ENCODE data around the gene CERKL.
A peak's percentile ranks its signal among the peaks of the same experiment; 100 is the strongest.
"Not testable (repeated sequence)": the region's sequence is repeated elsewhere in the genome, so short reads cannot be mapped to it uniquely, and the experiment has no call there.

Gene CERKL

DNA sequence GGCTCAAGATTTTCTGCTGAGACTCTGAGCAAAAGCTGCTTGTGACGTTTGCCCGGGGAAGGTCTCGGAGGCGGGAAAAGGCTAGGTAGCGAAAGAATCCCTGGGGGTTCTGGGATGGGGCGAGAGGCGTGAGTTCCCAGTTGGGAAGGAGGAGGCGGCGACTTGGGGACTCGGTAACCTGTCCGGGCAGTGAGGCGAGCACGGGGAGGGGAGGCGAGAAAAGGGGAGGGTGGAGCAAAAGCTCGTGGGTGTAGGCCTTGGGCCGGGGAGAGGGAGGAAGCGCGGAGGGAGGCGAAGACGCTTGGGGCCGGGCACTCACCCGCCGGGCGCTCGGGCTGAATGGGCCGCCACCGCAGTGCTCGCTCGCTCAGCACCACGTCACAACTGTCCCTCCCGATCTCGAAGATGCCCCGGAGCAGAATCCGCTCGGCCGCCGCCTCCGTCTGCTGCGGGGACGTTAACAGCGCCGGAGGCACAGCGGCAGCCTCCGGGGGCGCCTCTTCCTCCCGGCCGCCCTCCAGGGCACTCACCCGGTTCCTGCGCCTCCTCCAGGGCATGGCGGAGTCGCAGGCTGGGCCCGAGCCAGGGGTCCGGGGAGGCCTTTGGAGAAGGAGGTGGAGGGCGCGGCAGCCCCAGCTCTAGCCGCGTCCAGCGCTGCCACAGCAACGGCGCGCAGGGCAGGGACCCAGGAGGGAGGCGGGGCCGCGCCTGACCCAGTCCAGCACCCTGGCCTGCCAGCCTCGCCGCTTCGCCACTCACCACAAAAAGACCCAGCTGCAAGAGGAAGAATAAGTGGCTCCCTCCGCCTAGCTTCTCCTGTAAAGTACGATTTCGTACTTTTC lies at the start of gene CERKL:
TSS of gene CERKL (minus strand) at position 656 of the 842 bp plus-strand sequence. CDS start at position 557, 99 bp downstream.
- H3K27me3 ChIP-seq (ENCODE audit: control insufficient read depth in 1 of 2, insufficient read depth in 2 of 2, low read length in 2 of 2) = peaks cover 3 to 21% of the 10 kb centered on the region in 2 donors
- no peak within 1 kb of the TSS for H3K27ac ChIP-seq (ENCODE audit: low read length)
- no peak within 1 kb of the TSS for H3K9ac ChIP-seq (ENCODE audit: low read length in 2 of 2)

DNA sequence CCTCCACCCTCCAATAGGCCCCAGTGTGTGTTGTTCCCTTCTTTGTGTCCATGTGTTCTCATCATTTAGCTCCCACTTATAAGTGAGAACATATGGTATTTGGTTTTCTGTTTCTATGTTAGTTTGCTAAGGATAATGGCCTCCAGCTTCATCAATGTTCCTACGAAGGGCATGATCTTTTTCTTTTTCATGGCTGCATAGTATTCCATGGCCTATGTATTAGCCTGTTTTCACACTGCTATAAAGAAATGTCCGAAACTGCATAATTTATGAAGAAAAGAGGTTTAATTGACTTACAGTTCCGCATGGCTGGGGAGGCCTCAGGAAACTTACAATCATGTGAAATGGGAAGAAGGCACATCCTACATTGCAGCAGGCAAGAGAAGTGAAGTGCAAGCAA lies 45.6 kb upstream of the CERKL start:
- H3K4me3 ChIP-seq (ENCODE audit: low read length in 2 of 2); H3K4me1 ChIP-seq (ENCODE audit: control insufficient read depth, insufficient read depth, low read length); H3K9me3 ChIP-seq (ENCODE audit: control insufficient read depth in 2 of 2, low read length in 2 of 2); H3K27ac ChIP-seq (ENCODE audit: low read length); H3K36me3 ChIP-seq (ENCODE audit: control insufficient read depth in 2 of 2, insufficient read depth in 2 of 2, low read length in 2 of 2); H3K9ac ChIP-seq (ENCODE audit: low read length in 2 of 2); H3K27me3 ChIP-seq (ENCODE audit: control insufficient read depth in 1 of 2, insufficient read depth in 2 of 2, low read length in 2 of 2): not testable (repeated sequence)

More for the DNA sequence above, at the start of gene CERKL:
- Histone ChIP-seq H3K4me3 (ENCODE audit: low read length in 2 of 2) (peak within 1 kb of the TSS; percentile 37 to 68), H3K36me3 (ENCODE audit: control insufficient read depth in 2 of 2, insufficient read depth in 2 of 2, low read length in 2 of 2) (no peaks in the 10 kb centered on the region), H3K4me1 (ENCODE audit: control insufficient read depth, insufficient read depth, low read length) (peaks cover 6% of the 10 kb centered on the region), H3K9me3 (ENCODE audit: control insufficient read depth in 2 of 2, low read length in 2 of 2) (no peaks in the 10 kb centered on the region)

DNA sequence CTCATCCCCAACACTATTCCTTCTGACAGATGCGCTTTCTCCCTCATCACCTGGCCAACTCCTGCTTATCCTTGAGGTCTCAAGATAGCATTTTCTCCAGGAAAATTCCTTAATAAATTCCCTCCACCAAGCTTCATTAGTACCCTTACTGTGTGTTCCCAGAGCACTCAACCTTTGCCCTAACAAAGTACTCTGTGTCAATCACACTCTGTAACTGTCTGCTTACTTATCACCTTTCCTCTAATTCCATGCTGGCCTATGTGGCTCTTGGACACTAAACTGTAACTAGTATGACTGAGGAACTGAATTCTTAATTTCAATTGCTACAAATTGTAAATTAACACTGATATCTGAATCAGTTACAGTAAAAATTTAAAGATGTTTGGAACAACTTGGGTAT lies 41.3 kb upstream of the CERKL start:
- H3K9ac ChIP-seq (ENCODE audit: low read length in 2 of 2) = no peak overlapping the region
- no peaks in the 10 kb centered on the region for H3K9me3 ChIP-seq (ENCODE audit: control insufficient read depth in 2 of 2, low read length in 2 of 2)
- no peaks in the 10 kb centered on the region for H3K27me3 ChIP-seq (ENCODE audit: control insufficient read depth in 1 of 2, insufficient read depth in 2 of 2, low read length in 2 of 2)
- no peaks in the 10 kb centered on the region for H3K36me3 ChIP-seq (ENCODE audit: control insufficient read depth in 2 of 2, insufficient read depth in 2 of 2, low read length in 2 of 2)
- no peaks in the 10 kb centered on the region for H3K4me1 ChIP-seq (ENCODE audit: control insufficient read depth, insufficient read depth, low read length)
- H3K27ac ChIP-seq (ENCODE audit: low read length) = no peak overlapping the region
- H3K4me3 ChIP-seq (ENCODE audit: low read length in 2 of 2) = no peak overlapping the region

DNA sequence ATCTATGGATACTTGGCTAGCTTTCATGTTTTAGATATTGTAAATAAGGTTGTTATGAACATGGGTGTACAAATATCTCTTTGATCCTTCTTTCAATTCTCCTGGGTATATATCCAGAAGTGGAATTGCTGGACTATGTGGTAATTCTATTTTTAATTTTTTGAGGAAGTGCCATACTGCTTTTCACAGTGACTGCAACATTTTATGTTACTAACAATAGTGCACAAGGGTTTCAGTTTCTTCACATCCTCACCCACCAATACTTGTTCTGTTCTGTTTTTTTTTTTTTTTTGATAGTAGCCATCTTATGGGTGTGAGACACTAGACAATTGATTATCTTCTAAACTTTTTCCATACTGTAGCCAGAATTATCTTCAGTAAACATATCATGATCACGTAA lies 40.7 kb upstream of the CERKL start:
- Histone ChIP-seq H3K9me3 (ENCODE audit: control insufficient read depth in 2 of 2, low read length in 2 of 2) (no peaks in the 10 kb centered on the region), H3K4me1 (ENCODE audit: control insufficient read depth, insufficient read depth, low read length) (no peaks in the 10 kb centered on the region), H3K36me3 (ENCODE audit: control insufficient read depth in 2 of 2, insufficient read depth in 2 of 2, low read length in 2 of 2) (no peaks in the 10 kb centered on the region), H3K4me3 (ENCODE audit: low read length in 2 of 2) (no peak overlapping the region), H3K9ac (ENCODE audit: low read length in 2 of 2) (no peak overlapping the region), H3K27me3 (ENCODE audit: control insufficient read depth in 1 of 2, insufficient read depth in 2 of 2, low read length in 2 of 2) (no peaks in the 10 kb centered on the region), H3K27ac (ENCODE audit: low read length) (no peak overlapping the region)

GRCh38 chr2:181697126-181697525 lies 40.2 kb upstream of the CERKL start:
- no peaks in the 10 kb centered on the region for H3K4me1 ChIP-seq (ENCODE audit: control insufficient read depth, insufficient read depth, low read length)
- no peaks in the 10 kb centered on the region for H3K27me3 ChIP-seq (ENCODE audit: control insufficient read depth in 1 of 2, insufficient read depth in 2 of 2, low read length in 2 of 2)
- no peaks in the 10 kb centered on the region for H3K9me3 ChIP-seq (ENCODE audit: control insufficient read depth in 2 of 2, low read length in 2 of 2)
- H3K4me3 ChIP-seq (ENCODE audit: low read length in 2 of 2) = no peak overlapping the region
- no peaks in the 10 kb centered on the region for H3K36me3 ChIP-seq (ENCODE audit: control insufficient read depth in 2 of 2, insufficient read depth in 2 of 2, low read length in 2 of 2)
- H3K27ac ChIP-seq (ENCODE audit: low read length) = no peak overlapping the region
- H3K9ac ChIP-seq (ENCODE audit: low read length in 2 of 2) = no peak overlapping the region

DNA sequence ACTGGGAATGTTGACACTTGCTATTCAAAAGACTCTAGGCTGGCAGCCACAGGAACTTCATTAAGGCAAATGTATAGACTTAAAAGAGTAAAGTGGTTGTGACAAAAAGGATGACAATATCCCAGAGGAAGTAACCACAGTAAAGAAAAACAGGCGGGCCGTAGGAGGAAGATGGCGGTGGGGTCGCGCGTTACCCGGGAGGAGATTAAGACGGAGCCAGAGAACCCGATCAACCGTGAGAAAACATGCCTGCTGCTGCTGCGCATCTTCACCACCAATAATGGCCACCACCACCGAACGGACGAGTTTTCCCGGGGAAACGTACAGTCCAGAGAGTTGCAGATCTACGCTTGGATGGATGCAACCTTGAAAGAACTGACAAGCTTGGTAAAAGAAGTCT lies 37.4 kb upstream of the CERKL start:
- Histone ChIP-seq H3K9ac (ENCODE audit: low read length in 2 of 2) (no peak overlapping the region), H3K27me3 (ENCODE audit: control insufficient read depth in 1 of 2, insufficient read depth in 2 of 2, low read length in 2 of 2) (no peaks in the 10 kb centered on the region)

GRCh38 chr2:181690860-181691259 lies 34.0 kb upstream of the CERKL start:
- H3K9ac ChIP-seq (ENCODE audit: low read length in 2 of 2) = no peak overlapping the region

More for the DNA sequence above, 37.4 kb upstream of the CERKL start:
- Histone ChIP-seq H3K4me1 (ENCODE audit: control insufficient read depth, insufficient read depth, low read length) (no peaks in the 10 kb centered on the region), H3K27ac (ENCODE audit: low read length) (no peak overlapping the region), H3K9me3 (ENCODE audit: control insufficient read depth in 2 of 2, low read length in 2 of 2) (no peaks in the 10 kb centered on the region), H3K4me3 (ENCODE audit: low read length in 2 of 2) (no peak overlapping the region), H3K36me3 (ENCODE audit: control insufficient read depth in 2 of 2, insufficient read depth in 2 of 2, low read length in 2 of 2) (no peaks in the 10 kb centered on the region)

DNA sequence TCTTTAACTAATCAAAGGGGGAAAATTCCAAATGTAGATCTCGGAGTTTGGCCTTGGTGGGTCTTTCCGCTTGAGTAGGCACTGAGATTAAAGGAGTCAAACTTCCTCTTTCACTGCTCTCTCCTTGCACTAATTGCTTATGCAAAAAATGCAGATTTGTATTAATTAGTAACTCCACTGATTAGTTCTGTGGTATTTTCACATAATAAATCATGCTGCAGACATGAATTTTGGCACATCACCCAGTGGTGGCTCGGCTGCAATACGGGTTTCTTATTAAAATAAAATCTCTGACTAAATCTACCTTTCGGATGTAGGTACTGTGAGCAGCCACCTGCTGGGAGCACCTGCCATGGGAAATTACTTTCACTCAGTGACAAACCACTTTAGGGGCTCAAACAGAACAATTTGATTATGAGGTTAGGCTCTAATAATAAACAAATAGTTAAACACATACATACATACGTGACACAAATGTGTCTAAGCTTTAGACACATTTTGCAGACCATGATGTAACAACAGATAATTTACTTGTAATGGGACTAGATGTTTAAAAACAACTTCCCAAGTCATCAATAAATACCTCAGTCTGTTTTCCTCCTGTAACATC lies 29.8 kb upstream of the CERKL start:
- H3K27me3 ChIP-seq (ENCODE audit: control insufficient read depth in 1 of 2, insufficient read depth in 2 of 2, low read length in 2 of 2) = peaks cover 38 to 42% of the 10 kb centered on the region in 2 donors
- peaks cover 13% of the 10 kb centered on the region for H3K4me1 ChIP-seq (ENCODE audit: control insufficient read depth, insufficient read depth, low read length)
- no peaks in the 10 kb centered on the region for H3K9me3 ChIP-seq (ENCODE audit: control insufficient read depth in 2 of 2, low read length in 2 of 2)
- H3K36me3 ChIP-seq (ENCODE audit: control insufficient read depth in 2 of 2, insufficient read depth in 2 of 2, low read length in 2 of 2) = no peaks in the 10 kb centered on the region
- H3K27ac ChIP-seq (ENCODE audit: low read length) = no peak overlapping the region
- no peak overlapping the region for H3K4me3 ChIP-seq (ENCODE audit: low read length in 2 of 2)
- H3K9ac ChIP-seq (ENCODE audit: low read length in 2 of 2) = no peak overlapping the region

More at GRCh38 chr2:181690860-181691259, 34.0 kb upstream of the CERKL start:
- Histone ChIP-seq H3K4me1 (ENCODE audit: control insufficient read depth, insufficient read depth, low read length) (no peaks in the 10 kb centered on the region), H3K4me3 (ENCODE audit: low read length in 2 of 2) (no peak overlapping the region), H3K9me3 (ENCODE audit: control insufficient read depth in 2 of 2, low read length in 2 of 2) (no peaks in the 10 kb centered on the region), H3K36me3 (ENCODE audit: control insufficient read depth in 2 of 2, insufficient read depth in 2 of 2, low read length in 2 of 2) (no peaks in the 10 kb centered on the region), H3K27me3 (ENCODE audit: control insufficient read depth in 1 of 2, insufficient read depth in 2 of 2, low read length in 2 of 2) (peaks cover 3 to 5% of the 10 kb centered on the region in 2 donors), H3K27ac (ENCODE audit: low read length) (no peak overlapping the region)

GRCh38 chr2:181685150-181685688 lies 28.3 kb upstream of the CERKL start:
- H3K27ac ChIP-seq (ENCODE audit: low read length) = no peak overlapping the region
- peaks cover 49 to 57% of the 10 kb centered on the region in 2 donors for H3K27me3 ChIP-seq (ENCODE audit: control insufficient read depth in 1 of 2, insufficient read depth in 2 of 2, low read length in 2 of 2)
- no peaks in the 10 kb centered on the region for H3K36me3 ChIP-seq (ENCODE audit: control insufficient read depth in 2 of 2, insufficient read depth in 2 of 2, low read length in 2 of 2)
- H3K9me3 ChIP-seq (ENCODE audit: control insufficient read depth in 2 of 2, low read length in 2 of 2) = peaks cover 0 to 3% of the 10 kb centered on the region in 2 donors
- peaks cover 19% of the 10 kb centered on the region for H3K4me1 ChIP-seq (ENCODE audit: control insufficient read depth, insufficient read depth, low read length)
- no peak overlapping the region for H3K4me3 ChIP-seq (ENCODE audit: low read length in 2 of 2)
- no peak overlapping the region for H3K9ac ChIP-seq (ENCODE audit: low read length in 2 of 2)

- peaks cover 19% of the 10 kb centered on the region for H3K4me1 ChIP-seq (ENCODE audit: control insufficient read depth, insufficient read depth, low read length)
- H3K9ac ChIP-seq (ENCODE audit: low read length in 2 of 2) = no peak overlapping the region
- no peak overlapping the region for H3K4me3 ChIP-seq (ENCODE audit: low read length in 2 of 2)
- H3K27me3 ChIP-seq (ENCODE audit: control insufficient read depth in 1 of 2, insufficient read depth in 2 of 2, low read length in 2 of 2) = peaks cover 49 to 63% of the 10 kb centered on the region in 2 donors
- H3K27ac ChIP-seq (ENCODE audit: low read length) = no peak overlapping the region
- peaks cover 0 to 3% of the 10 kb centered on the region in 2 donors for H3K9me3 ChIP-seq (ENCODE audit: control insufficient read depth in 2 of 2, low read length in 2 of 2)
- H3K36me3 ChIP-seq (ENCODE audit: control insufficient read depth in 2 of 2, insufficient read depth in 2 of 2, low read length in 2 of 2) = no peaks in the 10 kb centered on the region
Observed at GRCh38 chr2:181684454-181685149, 27.7 kb upstream of the CERKL start.
